Right lobe of liver (tissue), 6 donors: ENCODE results near the gene P2RY6. TPM values are rescaled to one million over a fixed set of nuclear protein-coding genes. Genes with fewer than 3 reads are reported as not detected.

Experiments
- ATAC-seq, 4 donors: fragments of 200-7000 bp; cut with Tn5 transposase; one replicate each; pipeline ENCODE4 v1.9.1; 2020; ENCODE audit warnings: mild to moderate bottlenecking in 4 of 4, moderate library complexity in 4 of 4
- DNase-seq, 3 donors: peaks; one replicate each; pipeline ENCODE4 v3.0.0-alpha.2; 2020
- H3K27ac ChIP-seq, 3 donors: fragments of 200-600 bp; one replicate each; pipeline ENCODE4 v1.8.0; 2022
- H3K27me3 ChIP-seq, 2 donors: fragments of 200-600 bp; one replicate each; pipeline ENCODE4 v1.8.0; 2022
- H3K36me3 ChIP-seq, 4 donors: fragments of 200-600 bp; sonication (generic) in 1 of 4; one replicate each; pipeline versions ENCODE4 v1.5.1 to v1.8.0; 2017 to 2022; ENCODE audit warnings: control low read depth in 1 of 4
- H3K4me1 ChIP-seq, 4 donors: fragments of 200-600 bp; sonication (generic) in 1 of 4; one replicate each; pipeline versions ENCODE4 v1.5.1 to v1.8.0; 2017 to 2022; ENCODE audit warnings: control low read depth in 1 of 4
- H3K4me3 ChIP-seq, 3 donors: fragments of 200-600 bp; one replicate each; pipeline ENCODE4 v1.8.0; 2022
- H3K9me3 ChIP-seq, 4 donors: fragments of 200-600 bp; sonication (generic) in 1 of 4; one replicate each; pipeline versions ENCODE4 v1.5.1 to v1.8.0; 2017 to 2022; ENCODE audit warnings: control low read depth in 1 of 4
- CTCF ChIP-seq, 4 donors: fragments of 200-600 bp in 3 of 4; fragments of 450-650 bp in 1 of 4; IDR thresholded peaks; one replicate each; pipeline versions ENCODE4 v1.5.1 to v1.8.0; 2016 to 2022; ENCODE audit warnings: antibody characterized with exemption in 4 of 4, mild to moderate bottlenecking in 2 of 4
- POLR2A ChIP-seq: fragments of 450-650 bp; IDR thresholded peaks from one replicate; pipeline ENCODE4 v1.6.1; 2017; ENCODE audit warnings: antibody characterized with exemption, mild to moderate bottlenecking
- WGBS: methylation state at CpG from one replicate; pipeline ENCODE4 v1.1.6; 2018; ENCODE audit warnings: low coverage, low lambda C conversion rate; ENCODE audit not compliant: insufficient coverage; ENCODE audit errors: missing lambda C conversion rate; 5-methylcytosine and 5-hydroxymethylcytosine counted together
- intact Hi-C, 2 donors: fragments of 100-400 bp; cut with DNase I; formaldehyde crosslinking; loops; one replicate each; pipeline versions ENCODE4 v1.11.2 to v1.14.1; 2022
- total RNA-seq, 6 experiments: library from RNA; depleted of rRNA in 2 of 6; stranded (reverse); fragments of >200 nt in 2 of 6; fragmentation: NEBNext Ultra II Directional in 3 of 6; extraction: Animal tissue kit (Norgen Biotek cat#: 25700) in 3 of 6; gene quantifications; one replicate each; pipeline versions ENCODE4 v1.1.0 to v1.2.4, GENCODE V29; 2016 to 2023
- donor health status: DM: no; HTN: yes; CAD: no.
- donor health status: DM: no; HTN: no; CAD: no.
- donor health status: DM: no; HTN: no; CAD: no.
- donor health status: DM: no; HTN: yes; CAD: no.
- donor health status: DM: no; HTN: yes; CAD: no.

P2RY6 gene
- total RNA-seq, 6 experiments from 2014 or later, result 0.24 to 1.8 (median 0.62) TPM

DNA sequence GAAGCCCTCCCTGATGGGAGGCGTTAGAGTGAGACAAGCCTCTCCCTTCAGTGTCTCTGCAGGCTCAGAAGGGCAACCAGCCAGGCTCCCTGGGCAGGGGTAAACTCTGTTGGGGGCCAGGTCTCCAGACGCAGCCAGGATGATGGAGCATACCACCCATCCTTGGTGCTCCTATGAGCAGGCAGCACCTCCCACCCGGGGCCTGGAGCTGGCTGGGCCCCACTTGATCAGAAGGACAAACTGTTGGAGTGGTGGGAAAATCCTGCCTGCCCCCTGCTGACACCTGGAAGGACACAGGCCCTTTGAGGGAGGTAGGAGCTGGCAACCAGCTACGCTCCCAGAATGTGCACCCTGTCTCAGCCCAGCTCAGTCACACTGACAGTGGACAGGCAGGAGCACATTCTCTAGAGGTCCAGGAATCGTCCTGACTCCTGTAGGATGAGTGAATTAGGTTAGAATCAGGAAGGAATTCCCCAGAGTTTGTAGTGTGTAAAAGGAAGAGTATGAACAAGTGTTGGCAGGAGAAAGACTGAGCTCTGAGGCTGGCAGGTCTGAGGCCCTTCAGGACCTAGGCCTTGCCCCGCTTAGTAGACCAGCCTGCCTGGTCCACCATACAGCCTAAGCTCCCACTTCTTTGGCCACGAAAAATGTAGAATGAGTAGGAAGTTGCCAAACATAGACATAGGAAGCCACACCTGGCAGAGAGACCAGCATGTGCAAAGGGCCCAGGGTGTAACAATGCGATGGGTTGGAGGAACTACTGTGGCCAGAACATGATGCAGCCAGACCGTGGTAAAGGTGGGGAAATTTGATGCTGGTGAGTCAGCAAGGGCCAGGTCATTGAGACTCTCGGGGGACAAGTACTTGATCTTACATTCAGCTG is 55.0 kb downstream of the P2RY6 start:
- 59% methylated on average over 8 of the region's 10 CpGs for WGBS
- DNase-seq (no peak), ATAC-seq (no peak)
- intact Hi-C loops, result no loop called here
- Histone ChIP-seq H3K4me3 (no peak overlapping the region), H3K27ac (no peak overlapping the region), H3K27me3 (no peaks in the 10 kb centered on the region), H3K9me3 (no peaks in the 10 kb centered on the region), H3K36me3 (no peaks in the 10 kb centered on the region), H3K4me1 (no peaks in the 10 kb centered on the region)
- no peak for TF ChIP-seq POLR2A
- TF ChIP-seq CTCF (IDR thresholded peaks at IDR 0.05), result no peak

GRCh38 chr11:73327812-73328364 is 55.8 kb downstream of the P2RY6 start:
- DNase-seq, result no peak
- intact Hi-C loops, result no loop called here
- TF ChIP-seq POLR2A (no peak), CTCF (IDR thresholded peaks at IDR 0.05) (no peak)
- Histone ChIP-seq H3K9me3 (no peaks in the 10 kb centered on the region), H3K36me3 (no peaks in the 10 kb centered on the region), H3K4me1 (no peaks in the 10 kb centered on the region), H3K4me3 (no peak overlapping the region), H3K27ac (no peak overlapping the region), H3K27me3 (no peaks in the 10 kb centered on the region)
- WGBS, result 63% methylated on average over 4 of the region's 4 CpGs
- no peak for ATAC-seq

DNA sequence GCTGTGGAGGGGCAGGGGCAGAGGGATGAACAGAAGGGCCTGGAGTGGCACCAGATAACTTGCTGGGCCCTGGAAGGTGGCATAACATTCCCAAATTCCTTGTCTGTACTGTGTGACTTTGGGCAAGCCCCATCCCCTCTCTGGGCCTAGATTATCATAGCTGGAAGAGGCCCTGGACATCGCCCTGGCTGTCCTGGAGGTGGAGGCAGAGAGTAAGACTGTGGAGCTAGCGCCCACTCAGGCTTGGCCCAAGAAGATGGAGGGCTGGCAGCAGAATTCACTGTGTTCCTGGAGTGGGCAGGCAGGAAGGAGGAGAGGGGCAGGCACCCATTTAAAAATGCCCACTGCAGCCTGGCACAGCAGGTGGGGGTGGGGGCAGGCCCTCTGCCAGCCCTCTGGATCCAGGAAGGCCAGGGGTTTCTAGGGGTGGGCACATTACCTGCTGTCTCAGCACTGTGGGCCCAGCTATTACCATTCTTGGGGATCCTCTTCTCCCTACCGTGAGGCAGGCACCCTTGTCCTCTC is 58.5 kb downstream of the P2RY6 start:
- Histone ChIP-seq H3K36me3 (no peaks in the 10 kb centered on the region), H3K27me3 (no peaks in the 10 kb centered on the region), H3K4me3 (no peak overlapping the region), H3K27ac (no peak overlapping the region), H3K9me3 (no peaks in the 10 kb centered on the region), H3K4me1 (no peaks in the 10 kb centered on the region)
- TF ChIP-seq CTCF (IDR thresholded peaks at IDR 0.05) (peak in 2 of 4 donors; percentile 7 to 10), POLR2A (no peak)
- DNase-seq (no peak), ATAC-seq (no peak)
- WGBS, result 67% methylated on average over 1 of the region's 3 CpGs
- intact Hi-C loops, result no loop called here

GRCh38 chr11:73331138-73331916 is 59.2 kb downstream of the P2RY6 start:
- Histone ChIP-seq H3K27me3 (no peaks in the 10 kb centered on the region), H3K36me3 (no peaks in the 10 kb centered on the region), H3K9me3 (no peaks in the 10 kb centered on the region), H3K4me1 (no peaks in the 10 kb centered on the region), H3K27ac (no peak overlapping the region), H3K4me3 (no peak overlapping the region)
- ATAC-seq (no peak), DNase-seq (no peak)
- intact Hi-C loops, result no loop called here
- WGBS, result 23% methylated on average over 2 of the region's 4 CpGs
- no peak for TF ChIP-seq CTCF (IDR thresholded peaks at IDR 0.05)
- no peak for TF ChIP-seq POLR2A
